Measurements from ENCODE around the gene CCDC89.
"Not testable (repeated sequence)": the region's sequence is repeated elsewhere in the genome, so short reads cannot be mapped to it uniquely, and the experiment has no call there.

Gene CCDC89

DNA sequence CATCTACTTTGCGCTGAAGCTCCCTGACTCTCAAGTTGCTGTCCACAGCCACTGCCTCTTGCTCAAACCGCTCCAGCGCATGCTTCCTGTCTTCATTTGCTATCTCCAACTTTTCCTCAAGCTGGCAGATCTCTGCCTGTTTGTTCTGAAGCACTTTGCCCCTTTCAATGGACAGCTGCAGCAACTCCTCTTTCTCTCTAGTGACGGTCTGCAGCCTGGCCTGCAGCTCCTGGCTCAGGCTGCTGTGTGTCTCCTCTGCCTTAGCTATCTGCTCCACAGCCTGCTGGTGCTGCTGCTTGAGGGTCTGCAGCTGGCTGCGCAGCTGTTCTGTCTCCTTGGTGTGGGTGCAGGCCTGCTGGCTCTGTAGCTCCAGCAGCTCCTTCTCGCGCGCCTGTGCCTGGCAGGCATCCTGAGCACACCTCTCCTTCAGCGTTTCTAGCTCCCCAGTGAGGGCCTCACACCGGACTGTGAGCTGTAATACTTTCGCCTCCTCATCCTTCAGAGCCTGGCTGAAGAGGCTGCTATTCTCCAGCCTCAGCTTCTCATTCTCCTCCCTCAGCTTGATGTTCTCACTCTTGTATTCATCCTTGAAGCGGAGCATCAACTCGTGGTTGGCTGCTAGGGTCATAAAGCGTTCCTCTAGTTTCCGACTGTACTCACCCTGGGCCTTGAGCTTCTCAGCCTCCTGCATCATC, 723 bp downstream of the CCDC89 start:
- no peak for FAIRE-seq

DNA sequence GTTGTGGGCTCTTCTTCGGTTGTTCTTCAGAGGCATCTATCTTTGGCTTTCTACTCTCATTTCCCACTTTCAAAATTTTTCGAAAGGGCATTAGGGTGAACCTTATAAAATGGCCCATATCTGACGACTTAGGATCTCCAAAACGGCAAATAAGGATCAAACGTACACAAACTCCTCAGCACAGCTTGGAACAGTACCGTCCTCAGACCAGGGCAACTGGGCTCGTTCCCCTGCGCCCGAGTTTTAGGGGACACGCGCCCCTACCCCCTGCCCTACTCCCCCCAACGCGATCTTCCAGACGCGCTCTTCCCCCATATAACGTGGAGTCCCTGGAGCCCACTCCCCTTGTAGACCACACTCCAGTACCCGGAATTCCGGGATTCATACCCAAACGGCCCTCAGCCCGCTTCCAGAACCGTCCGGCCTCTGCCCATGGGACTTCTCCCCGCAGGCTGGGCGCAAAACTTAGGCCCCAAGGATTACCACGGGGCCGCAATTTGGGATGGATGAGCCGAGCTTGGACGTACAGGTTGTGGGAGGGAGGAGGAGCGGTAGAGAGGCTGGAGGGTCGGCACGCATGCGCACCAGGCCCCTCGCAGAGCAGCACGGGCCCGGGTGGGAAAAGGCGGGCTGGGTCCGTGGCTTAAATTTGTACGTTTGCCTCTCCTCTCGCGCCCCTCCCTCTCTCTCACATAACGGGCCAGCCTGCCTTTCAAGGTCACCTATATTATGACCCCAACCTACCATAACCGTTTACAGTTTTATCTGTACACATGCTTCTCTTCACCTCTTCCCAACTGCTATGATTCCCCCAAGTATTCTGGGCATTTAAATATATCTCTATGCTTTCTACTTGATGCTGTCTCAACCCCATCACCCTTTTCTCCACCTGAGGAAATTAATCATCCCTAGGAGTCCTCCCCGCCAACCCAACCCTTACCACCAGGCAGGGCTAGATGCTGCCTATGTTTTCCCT, 3.4 kb downstream of the CCDC89 start:
- no peak for FAIRE-seq

DNA sequence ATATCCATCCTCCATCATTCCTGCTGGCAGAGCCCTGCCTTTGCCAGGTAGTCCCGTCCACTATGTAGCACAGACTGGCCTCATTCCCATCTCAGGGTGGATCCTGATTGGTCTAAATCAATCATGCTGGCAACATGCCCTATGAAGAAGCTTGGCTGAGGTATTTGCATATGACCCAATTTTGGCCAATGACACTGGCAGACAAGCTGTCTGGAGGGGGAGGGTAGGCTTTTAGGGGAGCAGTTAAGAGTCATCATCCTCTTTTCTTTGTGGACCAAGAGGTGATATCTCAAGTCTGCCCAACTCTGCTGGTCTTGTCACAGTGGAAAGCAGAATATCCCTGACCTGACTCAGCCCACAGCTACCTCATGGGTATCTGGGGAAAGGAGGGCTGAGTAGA, 5.1 kb downstream of the CCDC89 start:
- no peak for FAIRE-seq

DNA sequence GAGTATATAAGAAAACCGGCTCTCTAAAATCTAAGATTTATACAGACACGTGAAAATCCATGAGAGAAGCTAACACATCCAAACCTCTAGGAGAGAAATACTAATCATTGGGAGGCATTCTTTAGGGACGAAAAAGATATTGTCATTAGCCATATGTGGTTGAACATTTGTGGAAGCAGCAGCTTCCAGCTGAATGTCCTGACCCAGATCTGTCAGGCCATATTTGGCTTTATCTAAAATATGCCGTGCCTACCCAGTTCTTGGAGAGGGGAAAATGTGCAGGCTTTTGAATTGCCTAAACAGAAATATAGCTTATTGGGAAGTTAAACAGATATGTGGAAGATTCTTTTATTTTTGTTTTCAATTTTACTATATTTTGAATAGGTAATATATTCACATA, 6.4 kb downstream of the CCDC89 start:
- FAIRE-seq, result no peak

DNA sequence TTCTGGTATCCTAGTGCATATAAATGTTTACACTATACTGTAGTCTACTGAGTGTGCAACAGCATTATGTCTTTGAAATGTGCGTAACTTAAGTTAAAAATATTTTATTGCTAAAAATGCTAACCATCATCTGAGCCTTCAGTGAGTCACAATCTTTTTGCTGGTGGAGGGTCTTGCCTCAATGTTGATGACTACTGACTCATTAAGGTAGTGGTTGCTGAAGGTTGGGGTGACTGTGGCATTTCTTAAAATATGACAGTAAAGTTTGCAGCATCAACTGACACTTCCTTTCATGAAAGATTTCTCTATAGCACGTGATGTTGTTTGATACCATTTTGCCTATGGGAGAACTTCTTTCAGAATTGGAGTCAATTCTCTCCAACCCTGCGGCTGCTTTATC, 12.6 kb downstream of the CCDC89 start:
- no peak for FAIRE-seq

DNA sequence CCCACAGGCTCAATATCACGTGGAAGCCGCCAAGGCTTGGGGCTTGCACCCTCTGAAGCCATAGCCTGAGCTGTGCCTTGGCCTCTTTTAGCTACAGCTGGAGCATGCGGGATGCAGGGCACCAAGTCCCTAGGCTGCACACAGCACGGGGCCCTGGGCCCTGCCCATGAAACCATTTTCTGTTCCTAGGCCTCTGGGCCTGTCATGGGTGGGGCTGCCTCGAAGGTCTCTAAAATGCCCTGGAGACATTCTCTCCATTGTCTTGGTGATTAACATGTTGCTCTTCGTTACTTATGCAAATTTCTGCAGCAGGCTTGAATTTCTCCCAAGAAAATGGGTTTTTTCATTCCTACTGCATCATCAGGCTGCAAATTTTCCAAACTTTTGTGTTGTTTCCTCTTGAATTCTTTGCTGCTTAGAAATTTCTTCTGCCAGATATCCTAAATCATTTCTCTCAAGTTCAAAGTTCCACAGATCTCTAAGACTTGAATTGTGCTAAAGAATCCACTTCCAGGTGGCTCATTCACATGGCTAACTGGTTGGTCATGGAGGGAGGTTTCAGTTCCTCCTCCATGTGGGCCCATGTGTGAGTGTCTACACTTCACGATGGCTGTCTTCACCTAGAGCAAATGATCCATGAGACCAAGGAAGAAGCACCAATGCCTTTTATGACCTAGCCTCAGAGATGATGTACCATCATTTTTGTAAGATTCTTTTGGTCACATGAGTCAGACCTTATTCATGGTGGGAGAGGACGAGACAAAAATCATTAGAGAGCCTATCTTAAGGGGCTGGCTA, 13.7 kb downstream of the CCDC89 start:
- no peak for FAIRE-seq

DNA sequence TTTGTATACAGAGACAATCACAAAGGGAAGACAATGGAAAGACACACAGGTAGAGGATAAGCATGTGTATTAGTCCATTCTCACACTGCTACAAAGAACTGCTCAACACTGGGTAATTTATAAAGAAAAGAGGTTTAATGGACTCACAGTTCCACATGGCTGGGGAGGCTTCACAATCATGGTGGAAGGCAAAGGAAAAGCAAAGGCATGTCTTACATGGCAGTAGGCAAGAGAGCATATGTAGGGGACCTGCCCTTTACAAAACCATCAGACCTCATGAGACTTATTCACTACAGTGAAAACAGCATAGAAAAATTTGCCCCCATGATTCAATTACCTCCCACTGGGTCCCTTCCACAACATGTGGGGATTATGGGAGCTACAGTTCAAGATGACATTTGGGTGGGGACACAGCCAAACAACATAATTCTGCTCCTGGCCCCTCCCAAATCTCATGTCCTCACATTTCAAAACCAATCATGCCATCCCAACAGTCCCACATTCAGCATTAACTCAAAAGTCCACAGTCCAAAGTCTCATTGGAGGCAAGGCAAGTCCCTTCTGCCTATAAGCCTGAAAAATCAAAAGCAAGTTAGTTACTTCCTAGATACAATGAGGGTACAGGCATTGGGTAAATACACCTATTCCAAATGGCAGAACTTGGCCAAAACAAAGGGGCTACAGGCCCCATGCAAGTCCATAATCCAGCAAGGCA, 14.9 kb downstream of the CCDC89 start:
- not testable (repeated sequence) for FAIRE-seq

DNA sequence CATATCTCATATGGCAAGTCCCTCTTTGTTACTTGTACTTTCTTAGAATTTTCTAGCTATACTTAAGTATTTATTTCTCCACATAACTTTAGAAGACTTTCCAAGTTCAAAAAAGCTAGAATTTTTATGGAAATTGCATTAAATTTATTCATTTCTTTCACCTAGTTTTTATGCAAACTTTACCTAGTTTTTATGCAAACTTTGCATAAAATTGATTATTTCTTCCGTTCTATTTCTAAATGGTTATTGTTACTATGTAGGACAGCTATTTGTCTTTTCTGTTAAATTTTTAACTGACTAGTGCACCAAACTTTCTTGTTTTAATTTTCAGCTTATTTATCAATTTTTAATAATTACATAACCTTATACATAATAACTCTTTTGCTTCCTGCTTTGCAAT, 17.8 kb downstream of the CCDC89 start:
- FAIRE-seq, result no peak

DNA sequence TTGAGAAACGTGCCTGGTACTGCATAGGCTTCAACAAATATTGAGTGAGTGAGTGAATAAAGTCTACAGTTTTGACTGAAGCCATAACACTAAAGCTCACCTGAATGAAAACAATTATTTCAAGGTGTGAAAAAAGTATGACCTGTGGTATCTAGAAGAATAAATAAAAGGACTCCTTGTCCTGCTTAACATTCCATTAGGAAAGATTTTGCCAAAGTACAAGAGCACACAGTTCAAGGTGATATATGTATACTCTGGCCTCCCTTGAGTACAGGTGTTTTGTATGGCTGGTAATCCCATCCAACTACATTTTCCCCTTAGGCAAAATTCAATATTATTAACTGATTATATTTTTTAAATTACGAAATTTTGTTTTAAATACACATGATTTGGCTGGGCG, 19.3 kb downstream of the CCDC89 start:
- FAIRE-seq, result no peak

DNA sequence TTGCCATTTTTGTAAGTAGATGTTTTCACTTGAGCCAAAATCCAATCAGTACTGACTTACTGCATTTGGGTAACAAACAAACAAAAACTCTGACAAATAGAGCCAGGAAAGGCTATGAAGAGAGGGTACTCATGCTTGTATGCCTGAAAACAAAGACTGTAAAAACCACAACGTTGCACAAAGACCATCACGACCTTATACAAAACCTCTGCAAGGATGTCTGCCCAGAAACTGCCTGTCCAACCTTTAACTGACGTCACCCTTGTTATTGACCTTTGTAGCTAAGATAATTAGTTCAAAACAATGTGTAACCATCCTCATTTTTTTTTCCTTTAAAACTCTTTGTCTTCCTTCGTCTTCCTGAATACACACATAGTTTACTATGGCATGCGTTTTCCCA, 20.3 kb downstream of the CCDC89 start:
- no peak for FAIRE-seq

DNA sequence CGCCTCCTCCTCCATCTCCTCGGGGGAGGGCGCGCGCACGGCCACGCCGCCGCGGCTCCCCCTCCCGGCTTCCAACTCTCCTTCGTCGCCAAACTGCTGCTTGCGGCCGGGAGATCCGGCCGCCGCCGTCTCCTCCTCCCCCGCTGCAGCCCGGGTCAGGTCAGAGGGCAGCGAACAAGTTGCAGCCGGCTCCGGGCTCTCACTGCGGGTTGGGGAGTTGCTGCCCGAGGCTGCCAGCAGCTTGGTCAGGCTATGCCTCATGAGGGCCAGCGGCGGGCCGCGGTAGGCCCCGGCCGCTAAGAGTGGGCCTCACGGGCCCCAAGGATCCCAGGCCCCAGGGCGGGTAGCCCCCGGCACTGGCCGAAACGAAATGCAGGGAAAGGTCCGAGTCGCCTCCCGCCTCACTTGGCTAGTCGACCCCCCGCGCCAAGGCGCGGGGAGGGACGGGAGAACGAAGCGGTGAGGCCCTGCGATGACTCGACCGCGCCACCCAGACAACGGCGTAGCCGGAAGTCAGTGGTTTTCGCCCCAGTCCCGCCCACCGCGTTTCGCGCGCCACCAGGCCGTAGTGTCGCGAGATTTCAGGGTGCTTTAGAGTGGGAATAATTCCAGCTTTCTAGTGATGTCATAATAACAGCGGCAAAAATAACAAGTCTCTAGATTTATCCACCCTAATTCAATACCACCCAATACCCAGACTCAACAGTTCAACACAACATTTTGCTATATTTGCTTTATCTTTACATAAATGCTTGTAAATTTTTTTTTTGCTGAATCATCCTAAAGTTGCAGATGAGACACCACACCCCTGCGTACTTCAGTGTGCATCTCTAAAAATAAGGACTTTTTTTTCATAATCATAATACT, 21.1 kb downstream of the CCDC89 start, which contains the start of gene CREBZF:
Gene CREBZF, minus strand, starts transcription at position 515 of the 867 bp plus-strand sequence. Its CDS starts 254 bp downstream, at position 261.
- no peak for FAIRE-seq

DNA sequence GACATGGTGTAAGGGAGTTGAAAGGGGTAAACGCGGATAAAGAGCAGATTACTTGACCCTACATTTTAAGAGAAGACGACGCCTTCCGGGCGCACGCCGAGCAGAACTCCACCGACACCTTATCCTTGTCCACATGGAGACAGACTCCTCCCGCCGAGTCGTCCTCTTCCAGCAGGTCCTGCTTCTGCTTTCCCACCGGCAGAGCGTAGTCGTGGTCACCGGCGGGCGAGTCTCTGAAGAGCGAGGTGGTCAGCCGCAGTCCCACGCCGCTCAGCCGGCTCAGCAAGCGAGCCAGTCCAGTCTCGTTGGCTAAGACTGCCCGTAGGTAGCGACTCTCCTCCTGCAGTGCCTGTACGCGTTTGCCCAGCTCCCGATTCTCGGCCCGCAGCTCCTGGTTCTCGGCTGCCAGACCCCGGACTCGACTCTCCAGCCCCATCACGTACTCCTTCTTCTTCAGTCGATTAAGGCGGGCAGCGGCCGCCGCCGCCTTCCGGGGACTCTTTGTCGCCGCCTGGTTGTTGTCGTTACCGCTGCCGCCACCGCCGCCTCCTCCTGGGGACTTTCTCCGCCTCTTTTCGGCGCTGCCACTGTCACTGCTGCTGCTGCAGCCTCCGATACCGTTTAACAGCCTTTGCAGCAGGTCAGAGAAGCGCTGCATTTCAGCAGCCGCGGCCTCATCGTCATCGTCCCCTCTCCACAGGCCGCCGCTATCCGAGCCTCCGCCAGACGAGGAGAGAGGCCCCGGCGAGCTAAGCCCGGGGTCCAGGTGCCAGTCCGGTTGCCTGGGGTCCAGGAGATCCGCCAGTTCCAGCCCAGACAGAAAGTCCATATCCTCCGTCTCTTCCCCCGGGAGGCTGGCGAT, 22.0 kb downstream of the CCDC89 start:
- FAIRE-seq, result no peak

DNA sequence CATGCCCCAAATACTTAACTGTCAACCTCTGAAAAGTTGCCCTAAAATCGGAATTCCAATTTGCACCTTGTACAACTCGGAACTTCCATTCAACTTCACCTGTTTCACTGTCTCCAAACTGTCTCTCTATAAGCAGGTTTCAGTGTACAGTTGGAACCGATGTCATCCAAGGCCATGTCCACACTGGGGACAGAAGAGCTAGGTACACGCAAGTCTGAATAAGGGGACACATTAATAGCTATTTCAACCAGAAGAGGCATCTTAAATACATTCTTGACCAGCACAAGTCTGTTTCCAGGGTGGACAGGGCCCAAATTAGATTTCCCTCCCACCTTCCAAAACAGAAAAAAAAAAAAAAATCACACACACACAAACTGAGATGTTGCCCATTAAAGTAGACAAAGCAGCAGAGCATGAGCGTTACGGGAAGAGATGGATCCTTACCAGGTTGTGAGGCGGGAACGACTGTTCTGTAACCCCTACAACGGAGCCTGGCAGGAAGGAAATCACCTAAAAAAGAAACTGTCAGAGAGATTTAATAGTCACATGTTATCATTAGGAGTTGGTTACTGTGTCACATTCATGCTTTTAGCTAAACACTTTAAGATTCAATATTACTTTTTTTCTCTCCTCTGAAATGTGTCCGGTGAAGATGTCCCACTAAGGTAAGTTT, 22.8 kb downstream of the CCDC89 start:
- no peak for FAIRE-seq

DNA sequence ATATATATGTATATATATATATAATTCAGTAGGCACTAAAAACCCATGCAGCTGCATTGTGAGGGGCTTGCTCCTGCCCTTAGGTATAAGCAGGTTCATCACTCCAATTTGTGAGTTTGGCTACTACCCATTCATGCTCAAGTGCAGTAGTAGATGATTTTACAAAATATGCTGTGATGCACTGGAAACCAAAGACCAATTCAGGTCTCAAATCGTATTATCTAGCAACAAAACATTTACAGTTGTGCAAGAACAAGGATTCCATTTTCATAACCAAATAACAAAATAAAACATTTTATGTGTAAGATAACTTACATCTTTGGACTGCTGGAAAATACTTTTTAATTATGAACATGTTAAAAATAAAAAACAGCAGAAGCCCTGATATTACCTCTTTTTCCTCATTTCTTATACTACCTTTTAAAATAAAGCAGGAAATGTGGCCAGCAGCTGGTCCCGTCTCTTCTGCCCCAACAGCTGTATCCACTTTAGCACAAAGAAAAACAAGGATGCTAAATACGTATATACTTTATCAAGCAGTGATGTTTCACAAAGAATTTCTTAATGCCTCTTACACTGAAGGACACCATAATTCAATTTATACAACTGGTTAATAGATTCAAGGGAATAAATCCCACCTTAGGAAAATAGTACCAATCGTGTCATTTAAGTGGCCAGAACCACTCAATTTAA, 23.9 kb downstream of the CCDC89 start:
- FAIRE-seq, result no peak

DNA sequence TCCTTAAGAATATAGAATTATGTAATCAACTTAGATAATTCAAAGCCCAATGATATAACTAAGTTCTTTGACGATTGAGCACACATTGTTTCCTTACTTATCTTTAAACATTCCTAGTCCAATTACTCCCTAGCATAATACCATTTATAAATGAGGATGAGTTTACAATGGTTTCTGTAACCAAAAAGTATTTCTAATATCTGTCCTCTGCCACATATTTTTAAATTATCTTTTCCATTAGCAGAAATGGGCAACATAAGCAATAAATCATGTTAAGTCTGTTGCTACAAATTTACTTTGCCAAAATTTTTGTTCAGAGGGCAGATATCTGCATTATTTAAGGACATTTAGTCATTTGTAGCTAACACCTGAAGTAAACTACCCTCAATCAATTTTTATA, 27.8 kb downstream of the CCDC89 start:
- no peak for FAIRE-seq

DNA sequence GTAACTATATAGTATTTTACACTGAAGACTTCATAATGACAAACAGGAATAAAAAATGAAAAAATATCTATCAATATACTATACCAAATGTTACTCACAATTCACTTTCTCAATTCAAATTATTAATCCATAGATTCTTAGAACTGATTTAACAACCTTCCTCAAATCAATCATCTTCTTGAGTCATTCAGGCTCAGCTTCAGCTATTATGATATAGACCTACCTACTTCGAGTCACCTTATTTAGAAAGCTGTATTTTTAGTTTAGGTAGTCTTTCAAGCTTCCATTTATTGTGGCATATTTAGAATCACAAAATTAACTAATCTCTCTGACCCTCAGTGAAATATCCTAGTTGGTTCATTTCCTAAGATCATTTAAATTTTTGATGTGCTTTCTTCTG, 29.2 kb downstream of the CCDC89 start:
- no peak for FAIRE-seq

DNA sequence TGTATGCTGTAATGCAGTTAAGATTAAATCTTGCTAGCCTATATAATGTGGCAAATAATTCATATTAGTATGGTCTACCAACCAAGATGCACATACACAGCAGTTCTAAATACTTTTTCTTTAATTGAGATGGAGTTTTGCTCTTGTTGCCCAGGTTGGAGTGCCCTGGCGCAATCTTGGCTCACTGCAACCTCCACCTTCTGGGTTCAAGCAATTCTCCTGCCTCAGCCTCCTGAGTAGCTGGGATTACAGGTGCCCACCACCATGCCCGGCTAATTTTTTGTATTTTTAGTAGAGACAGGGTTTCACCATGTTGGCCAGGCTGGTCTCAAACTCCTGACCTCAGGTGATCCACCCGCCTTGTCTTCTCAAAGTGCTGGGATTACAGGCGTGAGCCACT, 31.7 kb downstream of the CCDC89 start:
- FAIRE-seq, result not testable (repeated sequence)

DNA sequence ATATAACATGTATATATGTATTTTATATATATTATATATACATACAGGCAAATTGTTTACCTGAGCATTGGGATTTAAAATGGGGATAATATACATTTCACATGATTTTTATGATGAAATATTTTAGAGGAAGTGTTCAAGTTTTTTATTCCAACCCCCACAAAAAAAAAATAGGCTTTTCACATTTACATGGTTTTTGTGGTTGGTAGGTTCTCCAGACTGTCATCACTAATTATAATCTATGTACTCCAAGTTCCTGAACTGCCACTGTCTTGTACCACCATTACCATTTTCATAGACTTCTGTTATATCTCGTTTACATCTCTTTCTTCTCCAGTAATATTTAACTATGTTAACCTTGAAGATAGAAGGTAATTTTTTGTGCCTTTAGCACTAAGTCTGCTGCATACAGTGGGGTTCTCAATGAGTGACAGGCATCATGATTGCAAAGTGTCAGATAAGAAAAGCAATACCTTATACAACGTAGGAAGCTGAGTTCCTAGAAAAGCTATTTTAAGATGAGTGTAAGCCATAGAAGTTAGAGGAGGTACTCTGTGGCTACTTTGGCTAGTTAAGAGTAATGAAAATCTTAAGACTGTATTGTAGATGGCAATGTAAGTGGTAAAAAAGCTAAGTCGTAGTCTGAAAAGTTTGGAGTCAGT, 33.1 kb downstream of the CCDC89 start:
- no peak for FAIRE-seq

DNA sequence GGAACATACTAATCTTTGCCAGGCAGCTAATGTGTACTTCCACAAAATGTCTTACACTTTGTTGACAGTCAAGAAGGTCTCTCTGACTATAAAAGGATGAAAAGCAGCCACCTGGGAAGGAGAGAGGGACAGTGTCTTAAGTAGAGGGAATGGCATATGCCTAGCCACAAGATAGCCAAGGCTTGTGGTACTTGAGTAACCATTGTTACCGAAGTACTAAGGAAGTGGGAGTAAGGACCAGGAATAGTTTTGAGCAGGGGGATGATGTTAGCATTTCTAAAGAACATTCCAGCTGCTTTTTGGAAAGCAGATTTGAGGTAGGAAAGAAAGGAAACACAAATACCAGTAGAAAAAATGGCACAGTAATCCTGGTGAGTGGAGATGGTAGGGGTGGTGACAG, 34.9 kb downstream of the CCDC89 start:
- no peak for FAIRE-seq

All from colon (tissue), 2 donors.